HG02870 (cell line): ENCODE results near the gene THBS3.
"Not testable (repeated sequence)": the region's sequence is repeated elsewhere in the genome, so short reads cannot be mapped to it uniquely, and the experiment has no call there.

Source experiments
- ATAC-seq: cut with Tn5 transposase; IDR thresholded peaks from one replicate; pipeline ENCODE4 v1.9.1; 2021; ENCODE audit warnings: mild to moderate bottlenecking, moderate library complexity; ENCODE audit not compliant: unreplicated experiment

The THBS3 gene

DNA sequence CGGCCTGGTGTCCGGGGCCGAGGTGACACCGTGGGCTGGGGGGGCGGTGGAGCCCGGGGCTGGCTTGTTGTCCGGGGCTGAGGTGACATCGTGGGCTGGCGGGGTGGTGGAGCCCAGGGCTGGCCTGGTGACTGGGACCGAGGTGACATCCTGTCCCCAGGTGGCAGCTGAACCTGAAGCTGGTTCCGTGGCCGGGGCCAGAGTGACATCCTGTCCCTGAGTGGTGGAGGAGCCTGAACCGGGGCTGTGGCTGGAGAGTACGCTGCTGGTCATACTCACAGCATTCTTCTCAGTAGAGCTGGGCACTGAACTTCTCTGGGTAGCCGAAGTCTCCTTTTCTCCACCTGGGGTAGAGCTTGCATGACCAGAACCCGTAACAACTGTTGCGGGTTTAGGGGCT lies 15.8 kb downstream of the THBS3 start:
- ATAC-seq, result no peak

DNA sequence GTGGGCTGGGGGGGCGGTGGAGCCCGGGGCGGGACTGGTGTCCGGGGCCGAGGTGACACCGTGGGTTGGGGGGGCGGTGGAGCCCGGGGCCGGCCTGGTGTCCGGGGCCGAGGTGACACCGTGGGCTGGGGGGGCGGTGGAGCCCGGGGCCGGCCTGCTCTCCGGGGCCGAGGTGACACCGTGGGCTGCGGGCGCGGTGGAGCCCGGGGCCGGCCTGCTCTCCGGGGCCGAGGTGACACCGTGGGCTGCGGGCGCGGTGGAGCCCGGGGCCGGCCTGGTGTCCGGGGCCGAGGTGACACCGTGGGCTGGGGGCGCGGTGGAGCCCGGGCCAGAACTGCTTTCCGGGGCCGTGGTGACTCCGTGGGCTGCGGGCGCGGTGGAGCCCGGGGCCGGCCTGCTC lies 17.8 kb downstream of the THBS3 start:
- not testable (repeated sequence) for ATAC-seq

DNA sequence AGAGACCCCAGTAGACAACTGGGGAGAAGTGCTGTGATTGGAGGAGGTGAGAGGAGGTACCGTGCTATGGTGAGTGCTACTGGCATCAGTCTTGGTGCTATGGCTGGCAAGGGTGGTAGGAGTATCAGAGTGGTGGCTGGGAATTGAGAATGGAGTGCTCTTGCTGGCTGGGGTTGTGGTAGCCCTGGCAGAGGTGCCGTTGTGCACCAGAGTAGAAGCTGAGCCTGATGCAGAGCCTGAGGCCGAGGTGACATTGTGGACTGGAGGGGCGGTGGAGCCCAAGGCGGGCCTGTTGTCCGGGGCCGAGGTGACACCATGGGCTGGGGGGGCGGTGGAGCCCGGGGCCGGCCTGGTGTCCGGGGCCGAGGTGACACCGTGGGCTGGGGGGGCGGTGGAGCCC lies 19.4 kb downstream of the THBS3 start:
- no peak for ATAC-seq

DNA sequence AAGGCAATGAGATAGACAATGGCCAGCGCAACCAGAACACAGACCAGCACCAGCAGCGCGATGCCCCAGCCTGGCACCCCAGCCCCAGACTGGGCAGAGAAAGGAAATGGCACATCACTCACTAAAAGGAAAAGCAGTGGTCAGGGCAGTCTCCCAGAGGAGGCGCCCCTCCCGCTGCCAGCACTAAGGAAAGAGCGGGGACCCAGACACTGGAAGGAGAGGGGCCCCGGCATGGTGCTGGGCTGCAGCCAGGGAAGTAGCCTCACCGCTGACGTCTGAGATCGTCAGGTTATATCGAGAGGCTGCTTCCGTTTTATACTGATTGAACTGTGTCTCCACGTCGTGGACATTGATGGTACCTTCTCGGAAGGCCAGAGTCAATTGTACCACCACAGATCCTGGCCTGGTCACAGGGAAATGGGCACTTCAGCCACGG lies 20.2 kb downstream of the THBS3 start:
- no peak for ATAC-seq

DNA sequence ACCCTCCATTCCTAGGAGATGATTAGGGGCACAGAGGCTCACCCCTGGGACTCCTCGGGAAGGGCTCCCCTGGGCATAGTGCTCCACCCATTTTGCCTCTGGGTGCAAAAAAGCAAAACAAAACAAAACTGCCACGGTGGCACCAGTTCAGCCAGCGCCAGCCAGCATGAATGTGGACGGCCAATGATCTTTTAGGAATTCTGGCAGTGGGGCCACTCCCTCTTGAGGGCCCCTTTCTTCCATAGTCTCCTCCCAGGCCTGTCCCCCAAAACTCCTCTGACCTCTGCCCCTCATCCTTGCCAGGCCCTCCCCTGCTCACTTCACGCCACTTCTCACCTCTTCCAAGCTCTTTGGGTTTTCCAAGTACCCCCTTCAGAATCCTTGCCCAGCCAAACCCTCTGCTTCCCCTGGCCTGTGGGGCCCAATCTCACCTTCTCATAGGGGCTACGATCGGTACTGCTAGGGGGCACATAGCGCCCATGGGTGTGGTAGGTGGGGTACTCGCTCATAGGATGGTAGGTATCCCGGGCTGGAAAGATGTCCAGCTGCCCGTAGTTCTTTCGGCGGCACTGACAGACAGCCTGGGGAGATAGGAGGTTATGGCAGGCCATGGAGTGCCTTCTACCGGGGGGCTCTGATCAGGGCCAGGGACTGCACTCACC lies 20.8 kb downstream of the THBS3 start:
- no peak for ATAC-seq

DNA sequence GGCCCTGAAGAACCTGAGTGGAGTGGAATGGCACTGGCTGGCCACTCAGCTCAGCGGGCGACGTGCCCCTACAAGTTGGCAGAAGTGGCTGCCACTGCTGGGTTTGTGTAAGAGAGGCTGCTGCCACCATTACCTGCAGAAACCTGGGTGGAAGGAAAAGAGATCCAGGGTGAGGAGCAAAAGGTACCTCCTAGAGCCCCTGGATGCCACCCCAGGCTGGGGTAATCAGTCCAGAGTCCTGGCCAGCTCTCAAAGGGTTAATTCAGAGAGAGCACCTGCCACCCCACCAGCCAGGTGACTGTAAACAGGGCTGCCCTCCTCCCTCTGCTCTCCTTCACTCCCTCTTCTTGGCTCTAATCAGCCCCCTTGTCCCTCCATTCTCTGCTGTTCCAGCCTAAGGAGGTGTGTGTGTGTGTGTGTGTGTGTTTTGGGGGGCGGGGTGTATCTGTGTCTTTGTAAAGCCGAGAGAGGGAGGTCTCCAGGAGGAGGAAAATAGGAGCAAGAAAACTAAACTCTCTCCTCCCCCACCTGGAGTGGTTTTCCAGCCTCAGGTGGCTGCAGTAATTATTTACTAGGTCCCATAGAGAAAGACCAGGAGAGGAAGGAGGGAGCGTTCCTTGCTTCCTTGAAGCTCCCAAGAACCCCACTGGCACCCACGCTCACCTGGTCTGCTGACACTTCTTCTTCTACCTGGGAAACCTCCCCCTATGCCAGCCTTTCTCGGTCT lies 21.5 kb downstream of the THBS3 start:
- no peak for ATAC-seq

DNA sequence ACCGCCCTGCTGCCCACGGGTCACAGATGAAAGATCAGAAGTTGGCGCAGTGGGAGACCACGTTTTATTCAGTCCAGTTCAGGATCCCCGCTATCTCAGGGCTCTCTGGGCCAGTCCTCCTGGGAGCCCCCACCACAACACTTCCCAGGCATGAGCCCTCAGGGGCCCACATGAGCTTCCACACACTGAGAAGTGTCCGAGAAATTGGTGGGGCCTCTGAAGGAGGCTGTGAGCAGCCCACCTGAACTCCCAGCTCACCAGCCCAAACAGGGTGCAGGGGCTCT lies 22.0 kb downstream of the THBS3 start:
- no peak for ATAC-seq

DNA sequence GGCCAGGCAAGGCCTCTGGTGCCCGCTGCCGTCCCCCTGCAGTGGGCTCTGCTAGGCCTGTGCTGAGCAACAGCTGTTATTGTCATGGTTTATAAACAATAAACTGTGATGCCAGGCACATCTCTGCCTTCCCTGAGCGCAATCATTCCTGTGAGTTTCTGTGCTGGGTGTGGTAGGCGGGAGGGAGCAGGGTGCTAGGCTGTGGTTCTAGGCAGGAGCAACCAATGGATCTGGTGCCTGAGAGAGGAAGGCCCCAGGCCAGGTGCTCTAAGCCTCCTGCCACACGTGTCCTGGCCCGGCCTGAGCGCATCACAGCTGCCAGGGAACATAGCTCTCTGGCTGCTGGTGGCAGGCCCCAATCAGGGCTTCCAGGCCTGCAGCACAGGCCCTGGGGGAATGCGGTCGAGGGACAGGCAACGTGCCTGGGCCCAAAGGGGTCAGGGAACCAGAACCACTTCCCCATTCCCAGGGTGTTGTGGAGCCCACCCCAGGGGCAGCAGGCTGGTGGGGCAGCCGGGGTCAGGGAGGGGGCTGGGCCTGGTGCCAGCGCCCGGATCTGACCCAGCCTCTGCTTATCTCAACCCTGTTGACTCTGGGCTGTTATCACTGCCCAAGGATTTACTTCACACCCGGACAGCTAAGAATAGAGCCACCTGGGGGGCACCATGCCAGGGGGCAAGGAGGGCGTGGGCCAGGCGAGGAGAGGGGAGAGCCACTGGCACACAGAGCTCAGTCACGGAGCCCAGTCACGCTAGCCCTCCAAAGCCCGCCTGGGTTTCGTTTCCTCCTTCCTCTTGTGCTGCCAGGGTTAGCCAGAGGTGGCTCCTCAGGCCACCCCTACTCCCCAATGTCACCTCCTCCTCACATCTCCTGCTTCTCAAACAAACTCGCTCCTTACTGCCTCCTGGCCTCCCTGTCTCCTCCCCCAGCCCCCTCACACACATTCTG lies 22.6 kb downstream of the THBS3 start:
- ATAC-seq, result no peak

DNA sequence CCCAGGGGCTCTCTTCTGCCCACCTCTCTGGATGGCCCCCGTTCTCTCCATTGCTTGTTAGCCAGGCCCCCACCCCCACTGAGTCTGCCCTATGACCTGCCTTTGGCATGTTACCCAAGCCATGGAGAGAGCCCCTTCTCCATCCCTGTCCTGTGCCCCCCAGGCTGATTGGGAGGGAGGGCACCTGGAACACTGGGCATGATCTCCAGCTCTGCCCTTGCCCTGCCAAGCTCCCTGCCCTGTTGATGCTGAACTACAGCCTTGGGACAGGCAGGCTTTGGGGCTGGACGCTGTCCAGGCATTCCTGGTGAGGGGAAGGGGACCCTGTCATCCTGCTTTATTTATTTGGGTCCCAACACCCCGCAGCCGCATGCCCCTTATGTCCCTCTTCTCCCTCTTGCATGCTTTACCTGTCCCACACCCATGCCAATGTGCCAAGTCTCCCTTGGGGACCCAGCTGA lies 23.3 kb downstream of the THBS3 start:
- ATAC-seq, result no peak

DNA sequence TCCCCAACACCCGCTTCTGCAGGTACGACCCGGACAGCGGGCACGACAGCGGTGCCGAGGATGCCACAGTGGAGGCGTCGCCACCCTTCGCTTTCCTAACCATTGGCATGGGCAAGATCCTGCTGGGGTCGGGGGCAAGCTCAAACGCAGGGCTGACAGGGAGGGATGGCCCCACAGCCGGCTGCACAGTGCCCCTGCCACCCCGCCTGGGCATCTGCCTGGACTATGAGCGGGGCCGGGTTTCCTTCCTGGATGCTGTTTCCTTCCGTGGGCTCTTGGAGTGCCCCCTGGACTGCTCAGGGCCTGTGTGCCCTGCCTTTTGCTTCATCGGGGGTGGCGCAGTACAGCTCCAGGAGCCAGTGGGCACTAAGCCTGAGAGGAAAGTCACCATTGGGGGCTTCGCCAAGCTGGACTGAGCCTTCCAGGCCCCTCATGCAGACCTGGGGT lies 23.9 kb downstream of the THBS3 start:
- ATAC-seq, result no peak

DNA sequence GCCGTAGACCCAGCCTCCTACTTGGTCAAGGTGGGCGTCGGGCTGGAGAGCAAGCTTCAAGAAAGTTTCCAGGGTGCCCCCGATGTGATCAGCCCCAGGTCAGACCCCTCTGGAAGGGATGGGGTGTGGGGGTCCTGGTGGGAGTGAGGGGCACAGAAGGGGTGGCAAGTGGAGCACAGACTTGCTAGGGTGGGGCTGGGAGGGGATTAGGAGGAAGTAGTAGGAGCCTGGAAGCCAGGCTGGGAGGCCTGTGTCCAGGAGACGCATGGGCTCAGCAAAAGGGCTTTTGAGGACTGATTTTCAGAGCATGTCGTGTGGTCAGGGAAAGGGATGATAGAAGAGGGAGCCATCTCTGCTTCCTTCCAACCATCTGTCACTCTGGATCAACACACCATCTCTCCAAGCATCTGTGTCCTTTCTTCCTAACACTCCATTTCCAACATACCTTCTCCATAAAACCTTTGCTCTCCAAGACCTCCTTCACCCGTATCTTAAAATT lies 25.6 kb downstream of the THBS3 start:
- ATAC-seq, result no peak

DNA sequence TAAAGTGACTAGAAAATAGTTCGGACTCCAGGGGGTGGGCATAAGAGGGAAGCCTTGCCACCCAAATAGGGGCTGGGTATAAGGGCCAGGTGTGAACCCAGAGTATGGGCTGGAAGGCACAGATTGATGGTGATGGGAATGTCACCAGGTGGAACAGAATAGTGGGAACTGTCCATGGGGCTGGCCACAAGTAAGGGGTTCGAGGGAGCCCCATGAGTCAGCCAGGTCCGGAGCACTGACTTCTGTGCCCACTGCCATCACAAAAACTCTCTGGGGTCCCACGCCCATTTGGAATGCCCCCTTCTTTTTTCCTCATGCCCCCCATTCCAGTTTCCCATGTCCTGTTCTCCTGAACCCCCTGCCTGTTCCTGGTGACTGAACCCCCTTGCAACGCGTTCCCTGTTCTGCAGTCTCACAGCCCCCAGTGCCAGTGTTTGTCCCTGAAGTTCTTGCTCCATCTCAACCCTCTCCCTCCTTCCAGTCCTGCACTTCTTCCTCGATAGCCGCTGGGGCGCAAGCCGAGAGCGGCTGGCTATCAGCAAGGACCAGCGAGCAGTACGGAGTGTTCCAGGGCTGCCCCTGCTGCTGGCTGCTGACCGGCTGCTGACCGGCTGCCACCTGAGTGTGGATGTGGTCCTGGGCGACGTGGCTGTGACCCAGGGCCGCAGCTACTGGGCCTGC lies 26.2 kb downstream of the THBS3 start:
- no peak for ATAC-seq

DNA sequence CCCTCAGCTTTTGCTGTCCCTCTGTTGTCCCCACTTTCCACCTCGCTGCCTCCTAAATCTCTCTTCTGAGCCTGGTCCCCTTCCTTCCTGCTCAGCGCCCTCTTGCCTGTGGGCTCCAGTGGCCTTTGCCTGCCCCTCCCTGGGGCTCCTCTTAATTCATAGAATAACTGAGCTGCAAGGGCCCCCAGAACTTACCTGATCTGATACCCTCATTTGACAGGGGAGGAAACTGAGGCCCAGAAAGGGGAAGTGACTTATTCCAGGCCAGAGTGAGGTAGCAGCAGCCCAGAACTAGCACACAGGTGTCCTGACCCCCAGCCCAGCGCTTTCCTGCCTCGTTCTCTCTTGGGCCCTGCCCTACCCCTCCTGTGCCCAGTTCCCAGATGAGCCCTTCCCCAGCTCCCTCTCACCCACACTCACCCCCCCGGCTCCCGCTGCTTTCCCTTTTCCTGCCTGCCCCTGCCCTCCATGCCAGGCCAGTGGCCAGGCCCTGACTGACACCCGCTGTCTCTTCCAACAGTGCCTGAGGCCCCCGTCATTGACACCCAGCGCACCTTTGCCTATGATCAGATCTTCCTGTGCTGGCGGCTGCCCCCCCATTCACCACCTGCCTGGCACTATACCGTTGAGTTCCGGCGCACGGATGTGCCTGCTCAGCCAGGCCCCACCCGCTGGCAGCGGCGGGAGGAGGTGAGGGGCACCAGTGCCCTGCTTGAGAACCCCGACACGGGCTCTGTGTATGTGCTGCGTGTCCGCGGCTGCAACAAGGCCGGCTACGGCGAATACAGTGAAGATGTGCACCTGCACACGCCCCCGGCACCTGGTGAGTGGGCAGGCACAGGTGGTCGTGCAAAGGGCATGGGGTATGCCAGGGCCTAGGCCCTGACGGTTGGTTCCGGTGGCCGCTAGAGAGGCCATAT lies 28.3 kb downstream of the THBS3 start:
- ATAC-seq, result no peak

DNA sequence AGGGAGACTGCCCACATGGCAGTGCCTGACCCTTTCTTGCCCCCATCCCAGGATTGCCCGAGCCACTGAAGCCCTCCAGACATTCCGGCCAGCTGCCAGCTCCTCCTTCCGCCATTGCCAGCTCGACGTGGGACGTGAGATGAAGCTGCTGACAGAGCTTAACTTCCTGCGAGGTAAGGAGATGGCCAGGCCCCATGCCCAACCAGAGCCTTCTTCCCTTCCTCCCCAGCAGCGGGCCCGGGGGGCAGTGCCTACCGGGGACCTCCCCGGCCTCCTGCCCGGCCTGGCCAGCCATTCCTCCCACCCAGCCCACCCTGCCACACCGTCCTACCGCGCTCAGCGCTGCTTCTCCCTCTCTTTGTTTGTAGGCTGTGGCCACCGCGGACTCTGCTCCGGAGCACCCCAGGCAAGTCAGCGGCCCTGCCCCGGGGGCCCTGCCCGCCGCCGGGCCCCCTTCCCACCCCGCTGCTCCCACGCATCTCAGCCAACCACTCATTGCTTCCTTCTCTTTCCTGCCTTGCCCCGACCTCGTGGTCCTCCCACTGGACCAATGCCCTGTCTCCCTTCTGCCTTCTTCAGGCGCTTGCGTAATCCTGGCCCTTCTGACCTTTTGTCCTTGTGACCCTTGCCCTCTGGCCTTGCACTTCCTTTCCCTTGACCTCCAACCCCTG lies 29.1 kb downstream of the THBS3 start:
- no peak for ATAC-seq

DNA sequence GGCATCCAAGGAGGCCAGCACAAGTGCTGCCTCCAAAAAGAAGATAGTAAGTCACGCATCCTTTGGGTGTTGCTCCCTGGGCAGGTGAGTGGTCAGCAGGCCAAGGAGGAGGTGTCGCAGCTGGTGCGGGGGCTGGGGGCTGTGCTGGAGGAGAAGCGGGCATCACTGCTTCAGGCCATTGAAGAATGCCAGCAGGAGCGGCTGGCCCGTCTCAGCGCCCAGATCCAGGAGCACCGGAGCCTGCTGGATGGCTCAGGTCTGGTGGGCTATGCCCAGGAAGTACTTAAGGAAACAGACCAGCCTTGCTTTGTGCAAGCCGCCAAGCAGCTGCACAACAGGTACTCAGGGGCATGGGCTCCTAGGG lies 29.8 kb downstream of the THBS3 start:
- ATAC-seq, result no peak

DNA sequence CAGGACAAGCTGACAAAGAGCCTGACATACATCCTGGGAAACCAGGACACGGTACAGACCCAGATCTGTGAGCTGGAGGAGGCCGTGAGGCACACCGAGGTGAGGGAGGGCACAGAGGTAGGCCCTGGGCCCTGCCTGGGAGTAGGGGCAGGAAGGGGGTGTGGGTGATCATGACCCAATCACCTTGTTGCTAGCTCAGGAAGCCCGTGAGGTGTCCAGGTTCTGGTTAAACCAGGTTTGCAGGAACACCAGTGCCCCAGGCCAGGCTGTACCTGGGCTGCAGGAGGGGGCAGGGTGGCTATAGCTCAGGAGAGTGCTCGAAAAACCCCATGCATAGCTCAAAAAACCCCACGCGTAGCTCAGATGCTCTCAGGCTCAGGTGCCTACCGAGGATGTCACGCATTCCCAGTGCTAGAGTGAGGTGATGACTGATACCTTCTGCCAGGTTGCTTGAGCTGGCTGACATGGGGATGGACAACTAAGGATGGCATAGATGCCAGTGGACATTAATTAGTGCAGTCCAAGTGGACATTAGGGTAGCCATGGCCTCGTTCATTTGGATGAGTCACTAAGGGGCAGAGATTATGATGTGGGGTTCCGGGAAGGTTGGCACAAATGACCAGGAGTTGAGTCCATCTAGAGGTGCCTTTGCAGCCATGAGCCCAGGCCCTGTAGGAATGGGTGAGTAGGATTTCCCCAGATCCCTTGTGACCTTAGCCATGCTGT lies 30.3 kb downstream of the THBS3 start:
- no peak for ATAC-seq

DNA sequence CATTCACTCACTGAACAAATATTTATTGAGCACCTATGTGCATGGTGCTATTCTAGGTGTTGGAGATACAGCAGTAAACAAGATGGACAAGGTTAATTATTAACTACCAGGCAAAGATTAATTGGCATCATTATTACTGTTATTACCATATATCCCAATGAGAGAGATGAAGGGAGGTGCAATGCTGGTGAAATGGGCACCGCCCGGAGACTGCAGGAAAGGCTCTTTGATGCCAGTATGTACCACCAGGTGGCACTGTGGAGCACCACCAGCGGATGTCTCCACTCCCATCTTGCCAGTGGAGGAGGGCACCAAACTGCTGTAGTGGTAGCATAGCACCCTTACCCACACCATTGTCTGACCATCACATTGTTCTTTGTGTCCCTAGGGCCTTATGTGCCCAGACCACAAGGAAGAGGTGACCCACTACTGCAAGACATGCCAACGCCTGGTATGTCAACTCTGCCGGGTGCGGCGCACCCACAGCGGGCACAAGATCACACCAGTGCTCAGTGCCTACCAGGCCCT lies 31.1 kb downstream of the THBS3 start:
- no peak for ATAC-seq

DNA sequence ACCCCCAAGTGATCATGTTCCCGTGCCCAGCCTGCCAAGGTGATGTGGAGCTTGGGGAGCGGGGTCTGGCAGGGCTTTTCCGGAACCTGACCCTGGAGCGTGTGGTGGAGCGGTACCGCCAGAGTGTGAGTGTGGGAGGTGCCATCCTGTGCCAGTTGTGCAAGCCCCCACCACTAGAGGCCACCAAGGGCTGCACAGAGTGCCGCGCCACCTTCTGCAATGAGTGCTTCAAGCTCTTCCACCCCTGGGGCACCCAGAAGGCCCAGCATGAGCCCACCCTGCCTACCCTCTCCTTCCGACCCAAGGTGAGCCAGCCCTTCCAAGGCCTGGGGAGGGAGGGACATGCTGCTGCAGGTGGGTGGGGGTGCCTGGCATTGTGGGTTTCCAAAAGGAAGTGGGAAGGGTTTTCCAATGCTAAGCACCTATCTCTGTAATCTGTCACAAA lies 31.7 kb downstream of the THBS3 start:
- no peak for ATAC-seq
